Measurements from ENCODE around the gene OGFOD3. TPM values are rescaled to one million over a fixed set of nuclear protein-coding genes. Genes with fewer than 3 reads are reported as not detected.

The OGFOD3 gene
- total RNA-seq, 1 donor from 2014 or later: 18.4 TPM

DNA sequence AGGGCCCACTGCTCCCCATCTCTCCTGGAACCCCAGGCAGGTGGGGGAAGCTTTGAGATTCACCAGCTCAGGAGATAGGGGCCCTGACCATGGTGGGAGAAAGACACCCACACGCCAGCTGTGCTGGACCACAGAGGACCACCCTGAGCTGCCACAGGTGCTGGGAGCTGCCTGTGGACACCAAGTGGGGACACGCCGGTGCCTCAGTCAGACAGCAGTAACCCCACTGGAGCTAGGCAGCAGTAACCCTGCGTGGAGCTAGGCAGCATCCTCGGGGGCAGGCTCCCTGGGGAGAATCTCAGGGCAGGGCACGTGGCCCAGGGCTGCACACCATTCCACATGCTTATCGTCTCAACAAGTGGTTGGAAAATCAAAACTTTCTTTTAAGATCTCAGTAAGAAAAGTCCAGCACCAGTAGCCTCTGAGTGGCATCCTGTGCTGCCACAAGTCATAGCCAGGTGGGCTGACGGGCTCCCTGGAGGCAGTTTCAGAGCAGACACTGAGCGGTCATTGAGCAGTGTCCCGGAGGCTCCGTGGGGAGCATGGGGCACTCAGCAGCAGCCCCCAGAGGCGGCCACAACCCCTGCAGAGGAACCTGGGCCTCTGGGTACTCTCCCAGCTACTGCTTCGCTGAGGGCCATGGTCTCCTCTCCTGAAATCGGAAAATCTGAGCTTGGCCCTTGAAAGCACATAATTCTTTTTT is 8.2 kb downstream of the OGFOD3 start:
- ATAC-seq (no peak), DNase-seq (ENCODE audit: low spot score) (no peak)

DNA sequence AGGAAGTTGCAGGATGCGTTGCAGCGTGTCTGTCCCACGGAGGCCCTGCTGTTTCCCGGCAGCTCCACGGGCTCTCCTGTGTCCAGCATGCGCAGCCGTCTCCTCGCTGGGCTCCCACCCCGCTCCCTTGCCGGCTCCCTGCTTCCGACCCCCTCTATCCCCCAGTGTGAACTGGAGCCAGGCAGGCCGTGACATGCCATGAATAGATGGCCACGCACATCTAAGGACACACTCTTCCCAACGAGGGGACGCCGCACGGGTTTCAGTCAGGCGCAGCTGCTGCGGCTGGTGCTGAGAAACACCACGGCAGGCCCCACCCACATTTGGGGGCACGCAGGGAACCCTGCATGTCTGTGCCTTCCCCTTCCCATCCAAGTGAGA is 9.5 kb downstream of the OGFOD3 start:
- DNase-seq (ENCODE audit: low spot score) (no peak), ATAC-seq (no peak)

DNA sequence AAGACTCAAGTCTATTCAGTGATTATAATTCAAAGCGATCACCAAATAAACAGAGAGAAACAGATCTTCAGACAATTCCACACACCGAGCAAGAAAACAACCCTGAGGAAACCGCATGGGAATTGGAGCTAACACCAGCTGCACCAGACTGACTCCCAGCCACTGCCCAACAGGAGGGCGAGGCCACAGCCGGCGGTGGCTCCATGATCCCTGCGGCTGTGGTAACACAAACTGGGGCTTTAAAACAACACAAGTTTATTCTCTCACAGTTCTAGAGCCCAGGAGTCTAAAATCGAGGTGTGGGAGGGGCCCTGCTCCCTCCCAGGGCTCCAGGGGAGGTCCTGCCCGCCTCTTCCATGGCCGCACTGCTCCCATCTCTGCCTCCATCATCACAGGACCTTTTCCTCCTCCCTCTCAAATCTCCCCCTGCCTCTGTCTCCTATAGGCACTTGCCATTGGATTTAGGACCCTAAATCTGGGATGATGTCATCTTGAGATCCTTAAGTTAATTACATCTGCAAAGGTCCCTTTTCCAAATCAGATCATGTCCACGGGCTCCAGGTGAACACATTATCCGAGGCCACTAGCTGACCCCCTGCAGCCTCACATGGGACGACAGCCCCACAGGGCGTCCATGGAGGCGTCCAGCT is 10.0 kb downstream of the OGFOD3 start:
- ATAC-seq (no peak), DNase-seq (ENCODE audit: low spot score) (no peak)

DNA sequence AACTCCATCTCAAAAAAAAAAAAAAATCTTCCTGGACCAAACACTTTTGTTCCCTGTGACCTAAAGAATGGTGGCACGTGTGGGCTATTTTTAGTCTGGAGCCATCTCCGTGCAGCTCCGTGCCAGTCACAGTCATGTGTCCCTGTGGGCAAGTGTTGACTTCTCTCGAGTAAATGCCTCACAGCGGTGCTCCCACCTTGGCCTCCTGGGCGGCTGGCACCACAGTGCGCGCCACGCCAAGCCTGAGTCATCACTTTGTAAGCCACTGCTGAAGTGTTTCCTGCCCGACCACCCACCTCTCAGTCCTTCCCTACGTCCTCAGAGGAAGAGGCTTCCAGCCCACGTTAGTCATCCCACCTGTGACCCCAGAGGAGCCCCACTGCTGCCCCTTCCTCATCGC is 11.1 kb downstream of the OGFOD3 start:
- ATAC-seq: no peak
- DNase-seq (ENCODE audit: low spot score): no peak

DNA sequence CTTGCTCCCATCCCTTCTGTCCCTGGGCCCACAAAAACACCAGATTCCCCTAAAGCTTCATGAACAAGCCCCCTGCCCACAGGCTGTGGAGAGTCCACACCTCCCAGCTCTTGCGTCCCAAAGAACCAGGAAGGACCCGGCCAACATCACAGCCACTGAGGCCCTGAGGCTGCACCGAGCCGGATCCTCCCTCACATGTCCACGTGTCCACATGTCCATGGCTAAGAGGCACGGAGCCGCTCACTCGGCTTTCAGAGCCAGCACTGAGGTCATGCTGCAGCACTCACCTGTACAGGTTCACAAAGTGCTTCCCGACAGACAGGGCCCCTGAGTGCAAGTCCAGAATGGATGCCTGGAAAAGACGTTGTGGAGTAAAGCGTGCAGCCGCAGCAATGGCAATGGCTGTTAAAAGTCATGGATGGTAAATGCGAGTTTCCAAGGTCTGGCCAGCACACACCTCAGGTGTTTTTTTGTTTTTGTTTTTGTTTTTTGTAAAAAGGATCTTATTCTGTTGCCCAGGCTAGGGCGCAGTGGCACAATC is 12.2 kb downstream of the OGFOD3 start:
- ATAC-seq: no peak
- DNase-seq (ENCODE audit: low spot score): no peak

DNA sequence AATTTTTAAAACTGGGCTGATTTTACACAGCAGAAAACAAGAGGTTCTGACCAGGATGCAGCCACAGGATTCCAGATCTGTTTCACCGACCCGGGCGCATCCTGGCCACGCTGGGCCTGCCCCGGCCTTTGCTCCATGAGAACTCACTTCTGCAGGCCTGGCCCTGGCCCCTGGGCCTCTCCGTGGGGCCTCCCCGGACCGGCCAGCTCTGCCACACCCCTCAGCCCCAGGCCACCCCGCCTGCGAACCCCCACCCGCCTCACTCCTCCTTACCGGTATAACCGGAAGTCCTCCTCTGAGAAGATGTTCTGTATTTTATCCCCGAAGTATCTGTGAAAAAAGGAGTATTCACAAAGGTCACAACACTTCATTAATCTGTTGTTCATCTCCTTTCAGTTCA is 13.3 kb downstream of the OGFOD3 start:
- ATAC-seq (no peak), DNase-seq (ENCODE audit: low spot score) (no peak)

DNA sequence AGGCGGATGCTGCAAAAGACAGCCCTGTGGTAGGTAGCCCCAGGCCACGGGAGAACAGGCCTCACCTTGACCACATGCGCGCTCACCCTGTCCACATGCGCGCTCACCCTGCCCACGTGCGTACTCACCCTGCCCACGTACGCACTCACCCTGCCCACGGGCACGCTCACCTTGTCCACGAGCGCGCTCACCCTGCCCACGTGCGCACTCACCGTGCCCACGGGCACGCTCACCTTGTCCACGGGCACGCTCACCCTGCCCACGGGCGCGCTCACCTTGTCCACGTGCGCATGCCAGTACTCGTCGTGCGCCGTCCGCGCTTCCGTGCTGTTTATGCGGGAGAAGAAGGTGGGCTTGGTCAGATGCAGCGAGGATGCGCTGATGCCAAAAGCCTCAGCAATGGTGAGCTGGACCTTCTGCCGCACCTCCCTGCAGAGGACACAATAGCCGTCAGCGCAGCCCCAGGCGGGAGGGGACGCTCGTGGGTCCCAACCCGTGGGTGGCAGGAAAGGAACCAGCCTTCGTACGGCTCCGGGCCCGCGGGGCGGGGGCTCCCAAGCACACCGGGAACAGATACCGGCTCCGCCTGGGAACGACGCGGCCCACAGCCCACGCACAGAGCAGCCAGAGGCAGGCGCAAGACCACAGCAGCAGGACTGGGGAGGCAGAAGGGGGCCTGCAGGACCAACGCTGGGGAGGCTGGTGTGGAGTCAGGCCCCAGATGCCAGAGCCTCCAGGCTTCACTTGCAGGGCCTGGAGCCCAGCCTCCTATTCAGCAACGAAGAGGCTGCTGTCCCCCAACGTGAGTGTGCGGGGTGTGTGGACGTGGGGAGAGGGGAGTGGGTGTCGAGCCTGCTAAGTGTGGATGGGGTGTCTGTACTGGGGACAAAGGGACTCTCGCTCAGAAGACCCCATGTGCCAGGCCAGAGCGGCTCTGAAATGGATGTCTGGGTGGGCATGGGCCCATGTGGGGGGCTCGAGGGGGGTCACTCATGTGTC is 14.4 kb downstream of the OGFOD3 start:
- DNase-seq (ENCODE audit: low spot score) (no peak), ATAC-seq (no peak)

DNA sequence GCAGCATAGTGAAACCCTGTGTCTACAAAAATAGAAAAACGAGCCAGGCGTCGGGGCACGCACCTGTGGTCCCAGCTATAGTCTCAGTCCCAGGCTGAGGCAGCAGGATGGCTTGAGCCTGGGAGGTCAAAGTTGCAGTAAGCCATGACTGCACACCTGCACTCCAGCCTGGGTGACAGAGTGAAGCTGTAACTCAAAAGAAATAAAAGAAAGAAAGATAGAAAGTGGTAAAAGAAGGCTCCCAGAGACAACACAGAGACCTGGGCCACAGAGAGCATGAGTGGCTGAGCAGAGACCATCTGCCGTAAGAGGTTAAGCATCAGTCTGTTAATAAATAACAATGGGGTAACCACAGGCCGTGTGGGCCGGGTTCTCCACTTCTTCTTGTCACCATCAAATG is 15.5 kb downstream of the OGFOD3 start:
- peak; percentile 85 for ATAC-seq
- no peak for DNase-seq (ENCODE audit: low spot score)

DNA sequence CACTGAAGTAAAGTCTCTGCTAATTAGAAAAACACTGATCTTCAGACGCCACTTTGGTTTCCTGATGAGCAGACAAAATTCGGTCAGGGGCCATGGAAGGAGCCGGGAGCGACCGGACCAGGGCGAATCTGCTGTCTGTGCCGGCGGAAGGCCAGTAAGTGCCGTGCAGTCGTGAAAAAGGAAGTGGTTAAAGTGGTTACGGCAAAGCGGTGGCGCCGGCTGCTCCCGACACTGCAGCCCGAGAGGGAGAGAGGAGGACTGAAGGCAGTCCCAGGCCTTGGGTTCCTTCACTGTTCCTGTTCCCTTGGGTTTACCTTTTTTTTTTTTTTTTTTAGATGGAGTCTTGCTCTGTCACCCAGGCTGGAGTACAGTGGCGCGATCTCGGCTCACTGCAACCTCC is 17.6 kb downstream of the OGFOD3 start:
- ATAC-seq (peak; percentile 47), DNase-seq (ENCODE audit: low spot score) (no peak)

DNA sequence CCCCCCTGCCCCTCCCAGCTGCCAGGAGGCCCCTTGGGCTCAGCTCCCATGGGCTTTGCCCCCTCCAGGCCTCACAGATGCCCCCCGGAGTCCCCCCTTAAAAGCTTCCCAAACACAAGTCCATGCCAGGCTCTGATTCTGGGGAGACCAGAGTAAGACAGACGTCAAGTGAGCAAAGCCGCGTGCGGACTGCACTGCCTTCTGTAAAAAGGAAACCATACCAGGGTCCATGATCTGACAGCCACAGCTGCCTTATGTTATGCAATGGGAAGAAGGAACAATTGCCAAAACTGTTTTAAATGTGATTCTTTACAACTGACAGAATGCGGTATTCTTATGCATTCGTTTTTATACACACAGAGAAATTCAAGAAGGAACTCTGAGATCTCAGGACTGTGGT is 18.2 kb downstream of the OGFOD3 start:
- ATAC-seq: no peak
- no peak for DNase-seq (ENCODE audit: low spot score)

DNA sequence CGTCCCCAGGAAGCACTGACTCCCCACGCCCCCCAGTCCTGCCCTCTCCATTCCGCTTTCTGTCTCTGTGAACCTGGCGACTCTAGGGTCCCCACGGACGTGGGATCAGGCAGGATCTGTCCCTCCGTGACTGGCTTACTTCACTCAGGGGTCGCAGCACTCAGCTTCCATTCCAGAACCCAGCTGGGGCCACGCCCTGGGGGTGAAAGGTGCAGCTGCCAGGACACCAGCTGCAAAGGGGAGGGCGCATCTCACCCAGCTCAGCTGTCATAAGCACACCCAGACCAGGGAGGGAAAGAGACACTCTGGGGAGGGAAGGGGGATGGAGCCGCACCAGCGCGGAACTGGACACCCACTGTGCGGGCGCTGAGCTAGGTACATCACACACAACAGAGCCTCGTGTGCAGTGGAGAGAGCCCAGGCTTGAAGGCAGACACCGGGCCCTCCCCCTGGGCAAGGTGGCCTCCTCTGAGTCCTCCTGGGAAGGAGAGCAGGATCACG is 18.7 kb downstream of the OGFOD3 start:
- ATAC-seq (no peak), DNase-seq (ENCODE audit: low spot score) (no peak)

DNA sequence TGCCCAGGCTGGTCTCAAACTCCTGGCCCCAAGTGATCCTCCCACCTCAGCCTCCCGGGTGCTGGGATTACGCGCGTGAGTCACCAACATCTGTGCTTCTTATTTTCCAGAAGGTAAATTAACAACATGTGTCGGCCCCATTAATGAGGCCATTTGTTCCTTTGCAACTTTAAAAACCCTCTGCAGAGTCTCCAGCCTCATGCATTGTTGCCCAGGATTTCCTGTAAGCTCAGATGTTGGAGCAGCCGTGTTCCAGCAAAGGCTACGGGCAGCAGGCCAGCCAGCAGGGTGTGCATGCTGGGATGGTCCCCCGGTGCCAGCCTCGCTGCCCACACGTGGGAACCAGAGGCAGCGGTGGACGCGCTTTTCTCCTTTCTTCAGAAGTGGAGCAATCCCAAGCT is 19.3 kb downstream of the OGFOD3 start:
- no peak for ATAC-seq
- no peak for DNase-seq (ENCODE audit: low spot score)

DNA sequence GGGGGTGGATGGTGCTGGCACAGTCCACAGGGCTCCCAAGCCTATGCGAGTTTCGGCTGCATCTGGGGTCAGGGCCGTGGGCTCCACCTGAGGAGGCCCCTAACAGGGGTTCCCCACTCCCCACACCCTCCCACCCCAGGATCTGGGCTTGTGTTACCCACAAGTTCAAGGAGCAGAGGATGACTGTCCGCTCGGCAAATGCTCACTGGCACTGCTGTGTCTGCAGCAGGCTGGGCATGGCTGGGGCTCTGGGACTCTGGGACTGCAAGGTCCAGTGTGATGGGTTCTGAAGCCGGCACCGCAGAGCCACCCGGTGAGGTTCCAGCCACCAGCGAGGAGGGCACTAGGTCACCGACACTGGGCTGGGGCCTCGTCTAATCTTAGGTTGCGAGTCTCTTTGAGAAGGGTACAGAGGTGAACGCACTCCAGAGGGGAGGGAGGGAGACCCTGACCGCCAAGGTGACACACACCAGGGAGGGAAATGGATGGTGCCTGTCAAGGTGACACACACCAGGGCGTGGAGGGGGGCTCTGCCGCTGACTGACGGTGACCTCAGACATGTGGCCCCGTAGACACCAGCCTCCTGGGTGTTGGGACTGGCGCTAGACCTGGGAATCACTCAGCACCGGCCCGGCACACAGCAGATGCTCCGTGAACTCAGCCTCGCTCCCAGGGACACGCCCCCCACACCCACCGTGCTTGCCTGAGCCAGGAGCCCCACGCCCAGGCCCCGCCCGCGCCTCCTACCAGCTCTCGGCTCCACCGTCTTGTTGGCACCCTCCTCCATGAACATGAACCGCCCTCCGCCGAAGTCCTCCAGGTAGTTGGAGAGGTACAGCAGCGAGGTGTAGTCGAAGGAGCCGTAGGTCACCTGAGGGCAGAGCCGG is 20.7 kb downstream of the OGFOD3 start:
- DNase-seq (ENCODE audit: low spot score): no peak
- no peak for ATAC-seq

DNA sequence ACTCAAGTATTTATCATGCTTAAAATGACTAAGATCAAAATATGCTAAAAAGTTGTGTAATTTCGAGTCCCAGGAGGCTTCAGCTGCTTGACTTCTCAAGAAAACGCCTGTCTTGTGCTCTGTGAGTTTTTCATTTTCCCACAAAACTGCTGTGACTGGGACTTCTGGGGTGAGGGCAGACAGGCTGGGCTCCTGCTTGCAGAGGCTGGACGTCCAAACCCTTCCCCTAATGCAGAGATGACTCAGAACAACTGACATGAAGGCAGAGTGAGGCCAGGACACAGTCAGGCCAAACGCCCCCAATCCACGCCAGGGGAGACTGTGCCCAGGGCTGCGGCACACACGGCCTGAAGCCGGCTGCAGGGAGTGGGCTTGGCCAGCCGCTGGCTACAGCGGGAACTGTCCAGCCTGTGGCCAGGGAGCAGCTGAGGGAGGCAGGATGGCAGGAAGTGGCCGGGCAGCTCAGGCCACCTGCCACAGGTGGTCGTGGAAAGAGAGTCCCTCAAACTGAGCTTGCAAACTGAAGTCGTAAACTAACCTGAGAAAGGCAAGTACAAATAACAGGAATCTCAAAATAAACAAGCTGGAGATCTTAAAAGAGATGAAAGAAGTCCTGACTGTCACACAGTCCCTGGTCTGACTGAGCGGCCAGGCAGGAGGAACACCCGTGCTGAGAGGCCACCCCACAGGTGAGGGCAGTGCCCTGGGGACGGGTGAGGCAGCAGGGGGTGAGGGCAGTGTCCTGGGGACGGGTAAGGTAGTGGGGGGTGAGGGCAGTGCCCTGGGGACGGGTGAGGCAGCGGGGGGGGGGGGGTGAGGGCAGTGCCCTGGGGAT is 21.6 kb downstream of the OGFOD3 start:
- no peak for DNase-seq (ENCODE audit: low spot score)
- no peak for ATAC-seq

DNA sequence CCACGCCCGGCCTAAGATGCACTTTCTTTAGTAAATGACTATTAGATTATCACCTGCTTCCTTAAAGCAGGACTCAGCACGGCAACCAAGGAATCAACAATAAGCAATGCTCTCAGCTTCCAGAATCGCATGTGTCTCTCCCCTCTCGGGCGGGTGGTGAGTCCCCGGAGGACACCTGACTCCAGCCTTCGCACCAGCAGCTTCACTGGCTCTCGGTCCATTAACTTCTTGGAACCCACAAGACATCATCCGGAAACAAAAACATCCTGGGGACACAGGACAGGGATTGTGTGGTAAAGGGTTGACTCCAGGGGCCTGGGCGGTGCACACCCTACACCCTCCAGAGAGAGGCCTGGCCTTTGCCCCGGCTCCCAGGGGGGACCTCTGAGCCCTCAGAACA is 24.1 kb downstream of the OGFOD3 start:
- DNase-seq (ENCODE audit: low spot score) (no peak), ATAC-seq (no peak)

DNA sequence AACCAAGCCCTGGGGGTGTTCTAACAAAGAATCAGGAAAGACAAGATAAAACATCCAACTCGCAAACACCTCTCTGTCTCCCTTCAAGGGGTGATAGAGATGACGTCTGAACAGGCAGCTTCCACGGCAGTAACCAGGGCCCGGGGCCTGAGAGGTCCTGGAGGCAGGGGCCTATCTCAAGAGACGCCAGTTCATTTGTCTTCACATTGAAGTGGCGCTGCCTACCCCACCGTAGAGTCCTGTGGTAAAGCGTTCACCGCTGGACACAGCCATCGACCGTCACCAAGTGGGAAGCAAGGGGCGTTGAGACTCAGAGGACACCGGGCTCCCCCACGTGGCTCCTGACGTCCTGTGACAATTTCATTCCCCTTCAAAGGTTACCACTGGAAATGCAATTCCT is 25.4 kb downstream of the OGFOD3 start:
- ATAC-seq (no peak), DNase-seq (ENCODE audit: low spot score) (no peak)

DNA sequence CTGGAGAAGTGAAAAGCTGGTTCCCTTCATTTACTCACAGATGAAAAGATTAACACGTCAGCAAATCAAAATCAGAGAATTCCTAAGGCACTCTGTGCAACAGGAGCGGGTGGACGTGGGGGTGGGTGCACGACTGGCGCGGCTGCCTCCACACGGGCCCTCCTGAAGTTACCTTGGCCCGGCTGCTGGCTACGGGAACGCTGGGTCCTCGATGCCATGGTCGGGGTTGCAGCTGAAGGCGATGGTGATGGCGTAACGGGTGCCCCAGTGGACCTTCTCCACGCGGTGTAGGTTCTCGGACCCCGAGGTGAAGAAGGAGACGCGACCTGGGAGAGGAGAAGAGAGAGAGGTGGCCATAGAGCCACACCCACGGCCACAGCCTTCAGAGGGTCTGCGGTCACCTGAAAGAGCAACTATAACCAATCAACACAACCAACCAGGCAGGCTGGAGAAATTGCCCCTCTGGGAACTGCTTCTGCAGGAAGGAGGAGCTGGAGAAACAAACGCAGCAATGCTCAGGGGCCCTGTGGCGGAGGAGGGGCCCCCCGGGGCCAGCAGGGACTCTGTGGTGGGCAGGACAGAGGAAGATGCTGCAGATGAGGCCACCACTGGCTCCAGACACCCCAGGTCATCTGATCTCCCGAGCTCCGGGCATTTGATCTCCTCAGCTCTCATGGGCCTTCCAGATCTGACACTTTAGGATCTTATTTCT is 26.0 kb downstream of the OGFOD3 start:
- no peak for DNase-seq (ENCODE audit: low spot score)
- ATAC-seq: no peak

DNA sequence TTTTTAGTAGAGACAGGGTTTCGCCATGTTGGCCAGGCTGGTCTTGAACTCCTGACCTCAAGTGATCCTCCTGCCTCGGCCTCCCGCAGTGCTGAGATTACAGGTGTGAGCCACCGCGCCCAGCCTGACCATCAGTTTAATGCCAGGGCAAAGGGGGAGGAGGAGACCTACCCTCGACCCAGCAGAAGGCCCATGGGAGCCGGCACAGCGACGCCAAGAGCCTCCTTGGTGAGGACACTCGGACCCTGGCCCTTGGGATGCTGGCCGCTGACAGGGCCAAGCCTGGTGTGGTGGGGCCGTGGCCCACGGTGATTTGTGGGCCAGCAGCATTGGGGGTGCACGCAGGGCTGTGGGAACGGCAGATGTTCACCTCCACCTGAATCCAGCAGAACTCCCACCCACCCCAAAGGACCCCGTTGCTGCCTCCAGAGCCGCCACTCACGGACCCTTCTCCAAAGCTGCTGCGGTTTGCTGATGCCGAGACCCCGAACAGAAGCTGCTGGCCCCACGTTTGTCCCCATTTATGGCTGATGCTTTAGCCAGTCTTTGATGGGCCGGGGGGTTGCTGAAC is 26.8 kb downstream of the OGFOD3 start:
- ATAC-seq (no peak), DNase-seq (ENCODE audit: low spot score) (no peak)

Data from left lobe of liver (tissue), 2 donors.